NCI-H146 treated with DMSO at 0.1 percent for 48 hours (cell line): ENCODE measurements around the gene KHSRP.

Experiments
- DNase-seq: peaks from one replicate; lab custom pipeline; 2025; ENCODE audit not compliant: unreplicated experiment; lab: John Stamatoyannopoulos, UW

The KHSRP gene

GRCh38 chr19:6393074-6393982, 31.3 kb downstream of the KHSRP start, which contains the start of gene GTF2F1:
Gene GTF2F1 (minus strand): TSS chr19:6393164. CDS start chr19:6392995, 169 bp downstream.
- DNase-seq, result peak; percentile 78

GRCh38 chr19:6392221-6393073, 32.2 kb downstream of the KHSRP start:
- DNase-seq, result no peak

- no peak for DNase-seq
Observed at GRCh38 chr19:6387372-6387771, 37.2 kb downstream of the KHSRP start.

GRCh38 chr19:6384381-6384780, 40.2 kb downstream of the KHSRP start:
- DNase-seq, result no peak

- DNase-seq, result no peak
Observed at GRCh38 chr19:6383188-6383587, 41.4 kb downstream of the KHSRP start.

- no peak for DNase-seq
Observed at GRCh38 chr19:6381030-6381750, 43.4 kb downstream of the KHSRP start.

- DNase-seq, result no peak
Observed at GRCh38 chr19:6379744-6380143, 44.9 kb downstream of the KHSRP start.

GRCh38 chr19:6378486-6378885, 46.1 kb downstream of the KHSRP start:
- DNase-seq, result no peak

- DNase-seq, result no peak
Observed at GRCh38 chr19:6378041-6378440, 46.6 kb downstream of the KHSRP start.

- no peak for DNase-seq
Observed at GRCh38 chr19:6376512-6377190, 48.0 kb downstream of the KHSRP start.

- DNase-seq, result no peak
Observed at GRCh38 chr19:6375411-6376010, 49.1 kb downstream of the KHSRP start, which contains the start of gene PSPN. Gene PSPN (minus strand): TSS chr19:6375933. CDS start chr19:6375849, 84 bp downstream.

- no peak for DNase-seq
Observed at GRCh38 chr19:6374711-6375410, 49.8 kb downstream of the KHSRP start.

- no peak for DNase-seq
Observed at GRCh38 chr19:6374161-6374709, 50.4 kb downstream of the KHSRP start.

GRCh38 chr19:6373813-6374108, 50.9 kb downstream of the KHSRP start:
- no peak for DNase-seq

GRCh38 chr19:6373096-6373812, 51.4 kb downstream of the KHSRP start:
- peak; percentile 82 for DNase-seq

GRCh38 chr19:6372594-6373095, 52.0 kb downstream of the KHSRP start, which contains the start of gene ALKBH7:
Gene ALKBH7 (plus strand): TSS chr19:6372794. CDS start chr19:6372821, 27 bp downstream.
- DNase-seq, result peak; percentile 94

- DNase-seq, result no peak
Observed at GRCh38 chr19:6364353-6364752, 60.3 kb downstream of the KHSRP start.
